Smooth muscle cell (in vitro differentiated cells): Measurements from ENCODE around the gene FREM1. TPM values are rescaled to one million over a fixed set of nuclear protein-coding genes. Genes with fewer than 3 reads are reported as not detected.

ENCODE experiments used
- DNase-seq: peaks from one replicate; lab custom pipeline; 2025; ENCODE audit not compliant: unreplicated experiment; lab: John Stamatoyannopoulos, UW
- H2AFZ ChIP-seq: fragments of 200-600 bp; sonication (generic); 2 replicates; pipeline ENCODE4 v1.6.0; 2016; ENCODE audit warnings: antibody characterized with exemption, low read depth, mild to moderate bottlenecking
- H3F3A ChIP-seq: fragments of 200-600 bp; sonication (generic); 2 replicates; pipeline ENCODE4 v1.6.0; 2017; ENCODE audit warnings: antibody characterized with exemption, low read depth
- H3K27ac ChIP-seq: fragments of 200-600 bp; sonication (generic); 2 replicates; pipeline ENCODE4 v1.5.1; 2016; ENCODE audit warnings: low read depth, mild to moderate bottlenecking
- H3K27me3 ChIP-seq: fragments of 200-600 bp; sonication (generic); 2 replicates; pipeline ENCODE4 v1.6.1; 2016; ENCODE audit warnings: low read depth, mild to moderate bottlenecking
- H3K36me3 ChIP-seq: fragments of 200-600 bp; sonication (generic); 2 replicates; pipeline ENCODE4 v1.5.1; 2016; ENCODE audit warnings: low read depth
- H3K4me1 ChIP-seq: fragments of 200-600 bp; sonication (generic); 2 replicates; pipeline ENCODE4 v1.5.1; 2016; ENCODE audit warnings: low read depth
- H3K4me2 ChIP-seq: fragments of 200-600 bp; sonication (generic); 2 replicates; pipeline ENCODE4 v1.6.0; 2016; ENCODE audit warnings: mild to moderate bottlenecking
- H3K4me3 ChIP-seq: fragments of 200-600 bp; sonication (generic); 2 replicates; pipeline ENCODE4 v1.5.1; 2016; ENCODE audit warnings: mild to moderate bottlenecking
- H3K79me2 ChIP-seq: fragments of 200-600 bp; sonication (generic); 2 replicates; pipeline ENCODE4 v1.6.0; 2016; ENCODE audit warnings: low read depth, mild to moderate bottlenecking
- H3K9ac ChIP-seq: fragments of 200-600 bp; sonication (generic); 2 replicates; pipeline ENCODE4 v1.6.0; 2016; ENCODE audit warnings: low read depth
- H3K9me3 ChIP-seq: fragments of 200-600 bp; sonication (generic); replicated peaks from 2 replicates; pipeline ENCODE4 v1.5.1; 2016; ENCODE audit warnings: low read depth
- H4K20me1 ChIP-seq: fragments of 200-600 bp; sonication (generic); 2 replicates; pipeline ENCODE4 v1.6.0; 2016; ENCODE audit warnings: low read depth
- WGBS: methylation state at CpG from one replicate; pipeline ENCODE4 v1.1.7; 2016; ENCODE audit warnings: low lambda C conversion rate; 5-methylcytosine and 5-hydroxymethylcytosine counted together
- polyA plus RNA-seq: library from polyadenylated mRNA; unstranded; fragments of >200 nt; fragmentation: Nextera tagmentation; extraction: Ambion mirVana; gene quantifications from 2 replicates; pipeline ENCODE4 v1.2.1, GENCODE V29; 2016
- total RNA-seq: library from RNA; depleted of rRNA; stranded (reverse); fragments of >200 nt; gene quantifications from 2 replicates; pipeline ENCODE4 v1.2.3, GENCODE V29; 2014
- TF ChIP-seq, protein P1 (sequence below): fragments of 200-600 bp; sonication (generic); IDR thresholded peaks from 2 replicates; pipeline ENCODE4 v1.5.1; 2017; ENCODE audit warnings: borderline replicate concordance, mild to moderate bottlenecking, antibody characterized with exemption; ENCODE audit not compliant: insufficient read depth, poor library complexity, severe bottlenecking

The FREM1 gene
- total and polyA plus RNA-seq, 2 experiments from 2014 or later: 18.0 TPM

DNA sequence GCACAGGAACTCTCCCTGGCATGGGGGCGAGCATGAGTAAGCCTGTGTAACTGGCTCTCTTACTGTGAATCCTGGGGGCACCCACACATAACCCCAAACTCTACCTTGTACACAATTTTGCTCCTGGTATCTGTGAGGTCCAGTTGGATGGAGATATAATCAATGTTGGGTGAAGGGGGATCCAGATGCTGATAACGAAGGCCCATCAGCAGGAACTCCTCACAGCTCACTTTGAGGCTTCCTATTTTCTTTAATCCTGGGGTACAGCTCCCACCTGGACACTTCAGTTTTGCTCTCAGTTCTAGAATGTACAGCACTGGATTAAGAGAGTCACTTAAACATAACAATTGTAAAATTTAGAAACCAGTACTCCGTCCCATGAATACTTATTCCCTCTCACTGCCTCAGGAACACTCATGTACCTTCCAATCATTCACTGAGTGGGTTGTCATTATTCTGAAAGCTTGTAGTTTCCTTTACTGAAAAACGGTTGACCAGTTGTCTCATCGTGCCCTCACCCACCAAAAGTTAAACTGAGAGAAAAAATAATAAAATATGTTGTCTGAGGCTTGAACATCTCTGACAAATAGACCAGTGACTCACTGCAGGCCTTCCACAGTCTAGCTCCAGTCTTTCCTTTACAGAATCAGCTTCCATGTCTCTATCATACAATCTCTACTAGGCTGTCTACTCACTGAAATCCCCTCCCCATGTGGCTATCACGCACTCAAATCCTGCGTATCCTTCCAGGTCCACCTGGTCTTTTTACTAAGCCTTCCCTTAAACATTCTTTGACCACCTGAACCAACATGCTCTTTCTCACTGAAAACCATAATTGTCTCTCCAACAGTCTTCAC, 52.6 kb downstream of the FREM1 start:
- H3K36me3 ChIP-seq: no peaks in the 10 kb centered on the region
- 96% methylated on average over 7 of the region's 7 CpGs for whole genome bisulfite sequencing
- H3K4me2 ChIP-seq: no peak overlapping the region
- H3K4me3 ChIP-seq: no peak overlapping the region
- no peak overlapping the region for H3K27ac ChIP-seq
- no peaks in the 10 kb centered on the region for H3K9me3 ChIP-seq
- TF ChIP-seq, protein P1, sequence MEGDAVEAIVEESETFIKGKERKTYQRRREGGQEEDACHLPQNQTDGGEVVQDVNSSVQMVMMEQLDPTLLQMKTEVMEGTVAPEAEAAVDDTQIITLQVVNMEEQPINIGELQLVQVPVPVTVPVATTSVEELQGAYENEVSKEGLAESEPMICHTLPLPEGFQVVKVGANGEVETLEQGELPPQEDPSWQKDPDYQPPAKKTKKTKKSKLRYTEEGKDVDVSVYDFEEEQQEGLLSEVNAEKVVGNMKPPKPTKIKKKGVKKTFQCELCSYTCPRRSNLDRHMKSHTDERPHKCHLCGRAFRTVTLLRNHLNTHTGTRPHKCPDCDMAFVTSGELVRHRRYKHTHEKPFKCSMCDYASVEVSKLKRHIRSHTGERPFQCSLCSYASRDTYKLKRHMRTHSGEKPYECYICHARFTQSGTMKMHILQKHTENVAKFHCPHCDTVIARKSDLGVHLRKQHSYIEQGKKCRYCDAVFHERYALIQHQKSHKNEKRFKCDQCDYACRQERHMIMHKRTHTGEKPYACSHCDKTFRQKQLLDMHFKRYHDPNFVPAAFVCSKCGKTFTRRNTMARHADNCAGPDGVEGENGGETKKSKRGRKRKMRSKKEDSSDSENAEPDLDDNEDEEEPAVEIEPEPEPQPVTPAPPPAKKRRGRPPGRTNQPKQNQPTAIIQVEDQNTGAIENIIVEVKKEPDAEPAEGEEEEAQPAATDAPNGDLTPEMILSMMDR: no peak
- H3K4me1 ChIP-seq: no peaks in the 10 kb centered on the region
- H3F3A ChIP-seq: no peaks in the 10 kb centered on the region
- no peaks in the 10 kb centered on the region for H3K79me2 ChIP-seq
- no peak overlapping the region for H2AFZ ChIP-seq
- no peak overlapping the region for H3K9ac ChIP-seq
- no peaks in the 10 kb centered on the region for H3K27me3 ChIP-seq
- no peak for DNase-seq
- no peaks in the 10 kb centered on the region for H4K20me1 ChIP-seq

DNA sequence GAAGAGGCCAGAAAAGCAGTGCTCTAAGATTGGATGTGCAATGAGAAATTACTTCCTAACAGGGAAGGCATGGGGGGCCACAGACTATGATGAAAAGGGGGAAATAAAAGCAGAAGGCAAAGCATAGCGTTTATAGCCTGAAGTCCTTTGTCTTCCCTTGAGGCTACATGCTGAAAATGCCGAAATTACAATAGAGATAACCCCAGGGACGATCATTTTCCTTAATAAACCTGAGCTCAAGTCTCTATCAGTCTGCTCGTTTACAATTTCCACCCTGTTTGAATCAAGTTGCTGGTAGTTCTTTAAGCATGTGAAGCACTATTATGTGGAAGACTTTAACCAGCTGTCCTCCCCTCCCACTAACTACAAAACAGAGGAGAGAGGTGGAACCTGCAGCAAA, 60.4 kb downstream of the FREM1 start:
- Histone ChIP-seq H3K4me2 (no peak overlapping the region), H3K36me3 (no peaks in the 10 kb centered on the region), H3K27ac (no peak overlapping the region), H3K79me2 (no peaks in the 10 kb centered on the region), H3K4me1 (no peaks in the 10 kb centered on the region), H3F3A (no peaks in the 10 kb centered on the region), H2AFZ (no peak overlapping the region), H3K4me3 (no peak overlapping the region), H3K27me3 (no peaks in the 10 kb centered on the region), H4K20me1 (no peaks in the 10 kb centered on the region), H3K9me3 (no peaks in the 10 kb centered on the region), H3K9ac (no peak overlapping the region)
- DNase-seq: no peak
- WGBS: 90% methylated on average over 4 of the region's 4 CpGs
- TF ChIP-seq, protein P1: no peak

DNA sequence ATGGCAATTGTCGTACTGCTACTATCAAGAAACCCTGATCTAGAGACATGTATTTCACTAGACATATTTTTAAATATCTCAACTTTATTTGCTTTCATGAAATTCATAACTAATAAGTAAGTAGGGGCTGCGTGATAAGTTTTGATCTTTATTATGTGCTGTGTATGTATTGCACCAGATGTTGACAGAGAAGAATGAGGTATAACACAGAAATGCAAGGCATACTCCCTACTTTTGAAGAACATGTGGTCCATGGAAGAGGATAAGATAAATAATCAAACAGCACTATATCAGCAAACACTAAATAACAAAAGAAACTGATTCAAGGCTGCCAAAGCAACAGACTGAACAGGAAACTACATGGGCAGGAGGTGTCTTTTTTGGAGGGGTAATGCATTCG, 60.9 kb downstream of the FREM1 start:
- H3K9me3 ChIP-seq: no peaks in the 10 kb centered on the region
- H3F3A ChIP-seq: no peaks in the 10 kb centered on the region
- 96% methylated on average over 3 of the region's 3 CpGs for WGBS
- H2AFZ ChIP-seq: no peak overlapping the region
- H3K9ac ChIP-seq: no peak overlapping the region
- no peak overlapping the region for H3K4me2 ChIP-seq
- H3K27ac ChIP-seq: no peak overlapping the region
- no peak for DNase-seq
- TF ChIP-seq, protein P1: no peak
- no peaks in the 10 kb centered on the region for H3K27me3 ChIP-seq
- no peaks in the 10 kb centered on the region for H3K79me2 ChIP-seq
- no peak overlapping the region for H3K4me3 ChIP-seq
- H3K4me1 ChIP-seq: no peaks in the 10 kb centered on the region
- no peaks in the 10 kb centered on the region for H3K36me3 ChIP-seq
- H4K20me1 ChIP-seq: no peaks in the 10 kb centered on the region

DNA sequence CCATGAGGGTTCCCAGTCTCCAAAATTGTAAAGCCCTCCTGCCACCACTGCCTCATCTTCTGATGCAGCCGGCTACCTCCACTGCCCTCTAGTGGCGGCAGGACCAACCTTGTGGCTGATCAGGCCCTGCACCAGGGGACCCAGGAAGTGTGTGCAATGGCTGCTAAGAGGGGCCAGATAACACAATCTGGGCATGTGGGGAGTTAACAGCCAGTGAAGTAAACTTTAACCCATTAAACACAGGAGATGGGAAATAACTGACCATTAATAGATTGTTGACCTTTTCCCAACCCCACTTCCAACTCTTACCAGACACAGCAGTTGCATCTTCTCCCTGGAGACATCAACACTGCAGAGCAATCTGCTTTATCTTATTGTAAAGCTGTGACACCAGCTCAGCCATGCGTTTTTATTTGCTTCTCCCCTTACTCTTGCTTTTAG, 63.3 kb downstream of the FREM1 start:
- WGBS: 16% methylated on average over 3 of the region's 3 CpGs
- no peak overlapping the region for H2AFZ ChIP-seq
- no peaks in the 10 kb centered on the region for H3K36me3 ChIP-seq
- TF ChIP-seq, protein P1: peak; percentile 51
- no peak for DNase-seq
- no peaks in the 10 kb centered on the region for H3K9me3 ChIP-seq
- no peaks in the 10 kb centered on the region for H3K79me2 ChIP-seq
- no peaks in the 10 kb centered on the region for H3F3A ChIP-seq
- no peak overlapping the region for H3K4me3 ChIP-seq
- H3K9ac ChIP-seq: no peak overlapping the region
- no peak overlapping the region for H3K27ac ChIP-seq
- H3K4me1 ChIP-seq: no peaks in the 10 kb centered on the region
- H3K27me3 ChIP-seq: no peaks in the 10 kb centered on the region
- no peak overlapping the region for H3K4me2 ChIP-seq
- no peaks in the 10 kb centered on the region for H4K20me1 ChIP-seq
